ENCODE measurements around the gene NFASC. TPM values are rescaled to one million over a fixed set of nuclear protein-coding genes. Genes with fewer than 3 reads are reported as not detected.

Gene NFASC
- polyA plus RNA-seq, 3 donors, result 16.6 to 32.2 (median 24.9) TPM

GRCh38 chr1:205061227-205061626 is 190.6 kb downstream of the NFASC start:
- DNase-seq, result no peak

GRCh38 chr1:205061665-205062069 is 191.0 kb downstream of the NFASC start:
- peak; percentile 87 for DNase-seq

DNA sequence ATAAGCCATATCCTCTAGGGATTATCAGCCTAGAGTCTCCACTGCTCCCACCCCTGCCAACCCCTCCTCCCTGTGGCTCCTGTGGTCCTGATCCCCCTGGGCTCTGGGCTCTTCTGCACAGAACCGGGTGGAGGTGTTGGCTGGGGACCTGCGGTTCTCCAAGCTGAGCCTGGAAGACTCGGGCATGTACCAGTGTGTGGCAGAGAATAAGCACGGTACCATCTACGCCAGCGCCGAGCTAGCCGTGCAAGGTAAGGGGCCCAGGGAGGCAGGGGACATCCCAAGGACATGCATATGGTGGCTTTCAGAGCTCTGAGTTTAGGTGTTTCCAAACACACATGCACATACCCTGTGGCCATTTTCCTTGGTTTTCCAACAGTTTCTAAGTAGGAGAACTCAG is 191.7 kb downstream of the NFASC start:
- no peak for DNase-seq

GRCh38 chr1:205062895-205063294 is 192.2 kb downstream of the NFASC start:
- no peak for DNase-seq

- DNase-seq, result no peak
Observed at GRCh38 chr1:205064301-205064700, 193.6 kb downstream of the NFASC start.

- no peak for DNase-seq
Observed at GRCh38 chr1:205064741-205065316, 194.2 kb downstream of the NFASC start.

DNA sequence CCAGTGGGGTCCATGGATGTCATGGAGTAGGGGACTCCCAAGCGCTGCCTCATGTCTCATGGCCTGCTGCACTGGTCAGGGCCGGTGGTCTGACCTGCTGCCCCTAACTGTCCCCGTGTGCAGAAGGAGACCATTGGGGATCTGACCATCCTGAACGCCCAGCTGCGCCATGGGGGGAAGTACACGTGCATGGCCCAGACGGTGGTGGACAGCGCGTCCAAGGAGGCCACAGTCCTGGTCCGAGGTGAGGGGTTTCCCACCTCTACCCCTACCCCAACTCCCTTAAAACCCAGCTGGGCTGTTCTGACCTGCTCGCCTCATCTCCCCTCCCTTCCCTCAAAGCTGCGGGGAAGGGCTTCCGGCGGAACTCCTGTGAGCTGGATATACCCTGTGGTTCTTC is 195.0 kb downstream of the NFASC start:
- no peak for DNase-seq

DNA sequence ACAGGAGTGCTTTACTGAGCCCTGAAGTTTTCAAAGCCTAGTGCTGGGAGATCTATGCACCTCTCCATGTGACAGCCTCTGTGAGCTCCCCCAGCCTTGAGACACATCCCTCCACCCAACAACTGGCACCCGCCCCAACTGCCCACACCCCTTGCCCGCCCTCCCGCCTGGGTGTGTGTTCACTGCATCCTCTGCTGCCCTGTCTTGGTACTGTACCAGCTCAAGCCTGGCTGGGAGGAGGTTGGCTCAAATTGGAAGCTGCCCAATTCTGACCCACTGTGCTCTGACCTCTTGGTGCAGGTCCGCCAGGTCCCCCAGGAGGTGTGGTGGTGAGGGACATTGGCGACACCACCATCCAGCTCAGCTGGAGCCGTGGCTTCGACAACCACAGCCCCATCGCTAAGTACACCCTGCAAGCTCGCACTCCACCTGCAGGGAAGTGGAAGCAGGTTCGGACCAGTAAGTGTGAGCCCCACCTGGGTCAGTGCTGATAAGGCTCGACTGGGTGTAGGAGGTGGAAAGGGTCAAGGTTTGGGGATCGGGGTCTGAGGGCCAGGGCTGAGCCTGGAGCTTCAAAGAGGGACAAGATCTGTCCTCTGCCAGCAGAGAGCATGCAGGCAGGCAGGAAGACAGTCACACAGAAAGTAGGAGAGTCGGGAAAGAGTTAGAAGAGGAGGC is 195.6 kb downstream of the NFASC start:
- DNase-seq, result no peak

DNA sequence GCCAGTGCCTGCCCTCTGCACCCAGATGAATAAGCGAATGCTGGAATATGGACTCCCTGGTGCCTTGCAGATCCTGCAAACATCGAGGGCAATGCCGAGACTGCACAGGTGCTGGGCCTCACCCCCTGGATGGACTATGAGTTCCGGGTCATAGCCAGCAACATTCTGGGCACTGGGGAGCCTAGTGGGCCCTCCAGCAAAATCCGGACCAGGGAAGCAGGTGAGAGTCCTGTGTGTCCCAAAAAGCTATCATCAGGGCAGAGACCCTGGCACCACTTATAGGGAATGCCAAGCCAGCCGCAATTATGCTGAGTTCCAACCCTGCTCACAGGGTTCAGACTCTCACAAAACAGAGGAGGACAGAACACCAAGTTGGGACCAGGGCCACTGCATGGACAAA is 196.4 kb downstream of the NFASC start:
- no peak for DNase-seq

DNA sequence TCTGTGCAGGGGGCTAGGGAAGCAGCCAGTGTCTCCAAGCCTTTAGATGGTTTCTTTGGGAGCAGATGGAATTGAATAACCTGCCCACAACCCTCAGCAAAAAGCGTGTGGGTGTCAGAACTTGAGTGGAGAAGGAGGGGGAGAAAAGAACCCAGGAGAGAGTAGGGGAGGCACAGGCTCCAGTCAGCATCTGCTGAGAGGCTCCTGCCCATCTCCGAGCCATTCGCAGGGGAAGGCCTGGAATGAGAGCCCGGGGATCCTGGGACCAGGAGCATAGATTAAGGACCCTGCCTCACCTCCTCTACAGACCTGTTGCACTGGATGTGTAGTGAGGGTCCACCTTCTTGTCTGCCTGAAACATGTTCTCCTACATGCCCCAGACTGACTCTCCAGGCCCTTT is 197.3 kb downstream of the NFASC start:
- DNase-seq, result no peak

GRCh38 chr1:205068457-205069040 is 197.9 kb downstream of the NFASC start:
- DNase-seq, result no peak

- no peak for DNase-seq
Observed at GRCh38 chr1:205069371-205070125, 198.9 kb downstream of the NFASC start.

GRCh38 chr1:205071028-205071409 is 200.4 kb downstream of the NFASC start:
- DNase-seq, result no peak

DNA sequence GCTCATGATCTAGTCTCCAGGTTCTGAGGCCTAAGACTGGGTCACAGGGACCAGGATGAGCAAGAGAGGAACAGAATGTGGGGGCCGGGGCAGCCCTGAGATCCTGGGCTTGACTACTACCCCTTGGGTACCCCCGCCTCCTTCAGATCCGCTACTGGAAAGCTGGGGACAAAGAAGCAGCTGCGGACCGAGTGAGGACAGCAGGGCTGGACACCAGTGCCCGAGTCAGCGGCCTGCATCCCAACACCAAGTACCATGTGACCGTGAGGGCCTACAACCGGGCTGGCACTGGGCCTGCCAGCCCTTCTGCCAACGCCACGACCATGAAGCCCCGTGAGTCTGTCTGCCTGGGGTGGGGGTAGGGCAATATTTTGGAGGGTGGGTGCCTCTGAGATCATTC is 201.1 kb downstream of the NFASC start:
- DNase-seq, result no peak

- DNase-seq, result no peak
Observed at GRCh38 chr1:205072286-205072685, 201.6 kb downstream of the NFASC start.

Other genes starting within 250 kb of the NFASC start
- 10 to 100 TPM; 12.6 to 14.9 (median 14.7) TPM for gene LRRN2, start 185.1 kb upstream of the NFASC start, polyA plus RNA-seq (ENCODE audit: insufficient read length in 3 of 3)
- 1 to 10 TPM in 1 of 3 donors, under 1 TPM in 2; 0.77 to 1.1 (median 0.86) TPM for gene CNTN2, start 172.3 kb downstream of the NFASC start, polyA plus RNA-seq (ENCODE audit: insufficient read length in 3 of 3)
- 1 to 10 TPM; 3.7 to 4.7 (median 3.8) TPM for gene TMEM81, start 213.6 kb downstream of the NFASC start, polyA plus RNA-seq (ENCODE audit: insufficient read length in 3 of 3)